Natural killer cell treated with Interleukin-12 subunit alpha and Interleukin-12 subunit beta and Interleukin-15 and Interleukin-18, amount 100 ng/mL, for 72 hours (primary cell): Measurements from ENCODE around the gene ACOT9. TPM values are rescaled to one million over a fixed set of nuclear protein-coding genes. Genes with fewer than 3 reads are reported as not detected.
A peak's percentile ranks its signal among the peaks of the same experiment; 100 is the strongest.
"Not testable (repeated sequence)": the region's sequence is repeated elsewhere in the genome, so short reads cannot be mapped to it uniquely, and the experiment has no call there.

Experiments
- ATAC-seq, 2 donors: fragments of 150-1000 bp; cut with Tn5 transposase in 1 of 2; sonication (Bioruptor Pico), chemical (Tn5 transposase) in 1 of 2; 2 replicates each; pipeline ENCODE4 v1.10.0; 2021
- DNase-seq: peaks from one replicate; pipeline ENCODE4 v3.0.0; 2022; ENCODE audit warnings: low spot score
- H3K27ac Mint-ChIP-seq, 2 donors: 1 replicate in 1 of 2; 2 replicates in 1 of 2; pipeline ENCODE4 v1.8.0; 2022; ENCODE audit warnings: mixed read lengths in 2 of 2, mild to moderate bottlenecking in 1 of 2, moderate library complexity in 1 of 2
- H3K27me3 Mint-ChIP-seq, 2 donors: 1 replicate in 1 of 2; 2 replicates in 1 of 2; pipeline ENCODE4 v1.8.0; 2022; ENCODE audit warnings: mixed read lengths in 2 of 2
- H3K36me3 Mint-ChIP-seq: one replicate; pipeline ENCODE4 v1.8.0; 2022; ENCODE audit warnings: mixed read lengths
- H3K4me1 Mint-ChIP-seq, 2 donors: 1 replicate in 1 of 2; 2 replicates in 1 of 2; pipeline ENCODE4 v1.8.0; 2022; ENCODE audit warnings: low read depth in 2 of 2, mixed read lengths in 2 of 2, mild to moderate bottlenecking in 1 of 2
- H3K4me3 Mint-ChIP-seq: one replicate; pipeline ENCODE4 v1.8.0; 2022; ENCODE audit warnings: mixed read lengths
- H3K9me3 Mint-ChIP-seq: 2 replicates; pipeline ENCODE4 v1.8.0; 2022; ENCODE audit warnings: mixed read lengths
- total RNA-seq, 2 donors: library from RNA; stranded (reverse); gene quantifications; one replicate each; pipeline ENCODE4 v1.2.3, GENCODE V29; 2022

The ACOT9 gene
- total RNA-seq, 2 donors from 2014 or later = 41.3 to 42.6 TPM

DNA sequence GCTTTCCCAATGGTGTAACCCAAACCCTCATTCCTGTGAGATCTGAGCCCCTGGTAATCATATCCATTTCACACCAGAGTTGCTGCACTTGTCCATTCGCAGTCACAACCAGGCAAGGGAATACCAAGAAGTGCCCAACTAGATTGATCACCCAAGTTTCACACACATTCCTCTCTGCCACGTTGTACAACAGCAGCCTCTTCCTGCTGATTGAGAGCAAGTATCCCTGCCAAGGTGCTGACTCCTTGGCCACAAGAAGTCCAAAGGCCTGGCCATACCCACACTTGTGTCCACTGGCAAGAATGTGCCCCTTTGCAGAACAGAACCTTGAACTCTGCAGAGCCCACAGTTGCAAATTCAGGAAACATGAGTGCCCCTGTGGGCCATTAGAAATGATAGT lies 6.5 kb upstream of the ACOT9 start:
- no peaks in the 10 kb centered on the region for H3K36me3 Mint-ChIP-seq
- ATAC-seq = no peak
- no peaks in the 10 kb centered on the region for H3K27me3 Mint-ChIP-seq
- peaks cover 0 to 4% of the 10 kb centered on the region in 2 donors for H3K4me1 Mint-ChIP-seq
- DNase-seq = no peak
- no peak overlapping the region for H3K4me3 Mint-ChIP-seq
- H3K9me3 Mint-ChIP-seq = no peaks in the 10 kb centered on the region
- no peak overlapping the region for H3K27ac Mint-ChIP-seq

DNA sequence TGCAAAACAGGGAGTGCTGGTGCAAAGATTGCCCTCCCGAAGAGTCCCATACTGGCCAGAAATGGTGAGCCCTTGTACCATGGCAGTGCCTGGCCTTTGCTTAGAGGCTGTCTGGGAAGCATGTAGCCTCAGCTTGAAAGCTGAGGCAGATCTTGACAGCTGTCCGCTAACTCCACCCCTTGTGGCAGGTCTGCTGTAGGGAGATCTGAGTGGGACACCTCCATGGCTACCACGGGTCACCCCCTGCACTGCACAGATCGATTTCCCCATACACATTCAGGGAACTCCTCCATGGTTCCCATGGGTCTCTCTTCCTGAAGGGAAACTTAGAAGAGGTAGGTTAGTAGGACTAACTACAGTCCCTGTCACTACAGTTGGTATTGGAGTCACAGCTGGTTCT lies 6.1 kb upstream of the ACOT9 start:
- Mint-ChIP-seq H3K4me3 (no peak overlapping the region), H3K27me3 (no peaks in the 10 kb centered on the region), H3K9me3 (no peaks in the 10 kb centered on the region), H3K36me3 (no peaks in the 10 kb centered on the region), H3K4me1 (peaks cover 0 to 4% of the 10 kb centered on the region in 2 donors), H3K27ac (no peak overlapping the region)
- ATAC-seq (peak in 1 of 2 donors; percentile 53), DNase-seq (no peak)

DNA sequence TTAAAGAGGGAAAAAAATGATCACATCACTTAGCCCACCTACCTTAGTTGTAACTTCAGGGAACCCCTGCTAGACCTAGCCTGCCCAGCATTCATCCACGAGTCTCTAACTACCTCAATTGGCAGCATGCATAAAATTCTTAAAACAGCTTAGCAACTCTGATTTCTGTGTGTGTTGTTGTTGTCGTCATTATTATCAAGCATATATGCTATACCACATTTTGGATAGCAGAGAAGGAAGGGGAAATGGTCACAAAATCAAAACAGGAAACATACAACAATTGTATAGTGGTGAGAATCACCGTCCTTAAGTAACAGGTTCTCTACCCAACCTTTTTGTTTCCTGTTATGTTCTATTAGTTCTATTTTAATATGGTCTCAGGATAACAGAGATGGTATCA lies 2.7 kb upstream of the ACOT9 start:
- DNase-seq = no peak
- Mint-ChIP-seq H3K4me3 (no peak overlapping the region), H3K4me1 (peaks cover 8 to 9% of the 10 kb centered on the region in 2 donors), H3K27ac (no peak overlapping the region), H3K36me3 (no peaks in the 10 kb centered on the region), H3K9me3 (no peaks in the 10 kb centered on the region), H3K27me3 (no peaks in the 10 kb centered on the region)
- ATAC-seq = no peak

DNA sequence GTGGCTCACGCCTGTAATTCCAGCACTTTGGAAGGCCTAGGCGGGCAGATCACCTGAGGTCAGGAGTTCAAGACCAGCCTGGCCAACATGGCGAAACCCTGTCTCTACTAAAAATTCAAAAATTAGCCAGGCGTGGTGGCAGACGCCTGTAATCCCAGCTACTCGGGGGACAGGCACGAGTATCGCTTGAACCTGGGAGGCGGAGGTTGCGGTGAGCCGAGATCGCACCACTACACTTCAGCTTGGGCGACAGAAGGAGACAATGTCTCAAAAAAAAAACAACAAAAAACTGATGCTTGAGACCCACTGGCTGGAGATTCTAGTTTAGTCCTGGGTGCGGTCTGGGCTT lies 521 bp upstream of the ACOT9 start:
- not testable (repeated sequence) for ATAC-seq, DNase-seq
- H3K27ac Mint-ChIP-seq = peak overlapping the region; percentile 72 to 74

GRCh38 chrX:23742174-23742696 lies 841 bp downstream of the ACOT9 start:
- H3K9me3 Mint-ChIP-seq = no peaks in the 10 kb centered on the region
- H3K36me3 Mint-ChIP-seq = no peaks in the 10 kb centered on the region
- no peak for DNase-seq
- peak overlapping the region; percentile 72 to 74 for H3K27ac Mint-ChIP-seq
- ATAC-seq = no peak
- peaks cover 12 to 13% of the 10 kb centered on the region in 2 donors for H3K4me1 Mint-ChIP-seq
- H3K4me3 Mint-ChIP-seq = peak overlapping the region; percentile 86
- peaks cover 0 to 2% of the 10 kb centered on the region in 2 donors for H3K27me3 Mint-ChIP-seq

More for the DNA sequence above, 521 bp upstream of the ACOT9 start:
- Mint-ChIP-seq H3K4me1 (peaks cover 12 to 13% of the 10 kb centered on the region in 2 donors), H3K4me3 (peak overlapping the region; percentile 86)
- H3K27me3 Mint-ChIP-seq, H3K36me3 Mint-ChIP-seq, H3K9me3 Mint-ChIP-seq: not testable (repeated sequence)

DNA sequence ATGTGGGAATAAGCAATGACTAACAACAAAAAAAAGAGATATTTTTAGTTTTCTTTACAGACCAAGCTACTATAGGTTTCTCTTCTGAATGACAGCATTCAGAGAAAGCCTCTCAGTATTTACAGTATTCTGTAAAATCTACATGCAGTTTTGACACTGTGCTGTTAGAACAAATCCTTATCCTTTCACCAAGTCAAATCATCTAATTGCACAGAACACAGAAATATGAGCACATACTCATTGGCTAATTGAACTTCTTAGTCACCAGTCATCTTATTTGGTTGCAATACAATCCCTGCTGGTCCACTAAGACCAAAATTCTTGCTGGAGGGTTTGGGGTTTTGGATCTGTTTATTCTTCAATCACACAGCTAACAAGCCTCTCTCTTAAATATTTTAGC lies 5.7 kb downstream of the ACOT9 start:
- ATAC-seq (no peak), DNase-seq (no peak)
- Mint-ChIP-seq H3K36me3 (peaks cover 6% of the 10 kb centered on the region), H3K27ac (no peak overlapping the region), H3K9me3 (no peaks in the 10 kb centered on the region), H3K27me3 (peaks cover 0 to 6% of the 10 kb centered on the region in 2 donors), H3K4me1 (peaks cover 15 to 27% of the 10 kb centered on the region in 2 donors), H3K4me3 (no peak overlapping the region)

- no peaks in the 10 kb centered on the region for H3K9me3 Mint-ChIP-seq
- peaks cover 10 to 29% of the 10 kb centered on the region in 2 donors for H3K4me1 Mint-ChIP-seq
- H3K27ac Mint-ChIP-seq = no peak overlapping the region
- H3K4me3 Mint-ChIP-seq = no peak overlapping the region
- H3K27me3 Mint-ChIP-seq = peaks cover 0 to 9% of the 10 kb centered on the region in 2 donors
- DNase-seq = no peak
- H3K36me3 Mint-ChIP-seq = peaks cover 6% of the 10 kb centered on the region
- no peak for ATAC-seq
These were observed 7.0 kb downstream of the ACOT9 start for GRCh38 chrX:23736030-23736429.

- peak overlapping the region; percentile 68 for H3K4me3 Mint-ChIP-seq
- H3K27me3 Mint-ChIP-seq = peaks cover 0 to 7% of the 10 kb centered on the region in 2 donors
- peaks cover 7 to 24% of the 10 kb centered on the region in 2 donors for H3K4me1 Mint-ChIP-seq
- peaks cover 12% of the 10 kb centered on the region for H3K36me3 Mint-ChIP-seq
- DNase-seq = no peak
- peak overlapping the region; percentile 62 to 81 for H3K27ac Mint-ChIP-seq
- H3K9me3 Mint-ChIP-seq = no peaks in the 10 kb centered on the region
- peak; percentile 72 for ATAC-seq
These were observed 10.4 kb downstream of the ACOT9 start for GRCh38 chrX:23732704-23733103.

GRCh38 chrX:23731951-23732350 lies 11.1 kb downstream of the ACOT9 start:
- peak overlapping the region; percentile 1 for H3K4me3 Mint-ChIP-seq
- DNase-seq (no peak), ATAC-seq (no peak)
- H3K27ac Mint-ChIP-seq = peak overlapping the region; percentile 62 to 81
- H3K36me3 Mint-ChIP-seq = peaks cover 12% of the 10 kb centered on the region
- H3K4me1 Mint-ChIP-seq = peaks cover 7 to 24% of the 10 kb centered on the region in 2 donors
- no peaks in the 10 kb centered on the region for H3K9me3 Mint-ChIP-seq
- H3K27me3 Mint-ChIP-seq = peaks cover 0 to 7% of the 10 kb centered on the region in 2 donors

GRCh38 chrX:23729214-23729613 lies 13.9 kb downstream of the ACOT9 start:
- no peak for ATAC-seq
- no peak for DNase-seq
- Mint-ChIP-seq H3K27ac (no peak overlapping the region), H3K4me1 (peaks cover 12 to 19% of the 10 kb centered on the region in 2 donors), H3K9me3 (no peaks in the 10 kb centered on the region), H3K27me3 (peaks cover 0 to 7% of the 10 kb centered on the region in 2 donors), H3K36me3 (peaks cover 12% of the 10 kb centered on the region), H3K4me3 (no peak overlapping the region)

DNA sequence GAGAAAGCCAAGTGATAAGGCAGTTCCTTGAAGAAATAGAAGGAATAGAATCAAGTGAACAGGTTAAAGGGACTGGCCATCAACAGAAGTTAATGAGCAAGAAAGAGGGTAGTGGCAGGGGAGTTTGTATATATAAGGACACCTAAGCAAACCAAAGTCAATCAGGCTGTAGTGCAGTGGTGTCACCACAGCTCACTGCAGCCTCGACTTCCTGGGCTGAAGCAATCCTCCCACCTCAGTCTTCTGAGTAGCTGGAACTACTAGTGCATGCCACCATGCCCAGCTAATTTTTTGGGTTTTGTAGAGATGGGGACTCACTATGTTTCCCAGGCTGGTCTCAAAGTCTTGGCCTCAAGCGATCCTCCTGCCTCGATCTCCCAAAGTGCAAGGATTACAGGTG lies 15.9 kb downstream of the ACOT9 start:
- peak in 1 of 2 donors; percentile 31 for ATAC-seq
- H3K27ac Mint-ChIP-seq = no peak overlapping the region

GRCh38 chrX:23726191-23726590 lies 16.9 kb downstream of the ACOT9 start:
- Mint-ChIP-seq H3K27ac (peak overlapping the region in 1 of 2 donors; percentile 13), H3K27me3 (no peaks in the 10 kb centered on the region), H3K9me3 (no peaks in the 10 kb centered on the region), H3K4me1 (peaks cover 0 to 5% of the 10 kb centered on the region in 2 donors), H3K4me3 (peak overlapping the region; percentile 34), H3K36me3 (peaks cover 6% of the 10 kb centered on the region)
- DNase-seq (no peak), ATAC-seq (no peak)

More for the DNA sequence above, 15.9 kb downstream of the ACOT9 start:
- Mint-ChIP-seq H3K9me3 (no peaks in the 10 kb centered on the region), H3K36me3 (peaks cover 6% of the 10 kb centered on the region), H3K4me3 (no peak overlapping the region), H3K27me3 (peaks cover 0 to 3% of the 10 kb centered on the region in 2 donors), H3K4me1 (peaks cover 5 to 8% of the 10 kb centered on the region in 2 donors)
- DNase-seq = no peak

- no peak for DNase-seq
- Mint-ChIP-seq H3K4me3 (no peak overlapping the region), H3K36me3 (peaks cover 10% of the 10 kb centered on the region), H3K9me3 (no peaks in the 10 kb centered on the region), H3K4me1 (peaks cover 0 to 2% of the 10 kb centered on the region in 2 donors), H3K27ac (no peak overlapping the region), H3K27me3 (no peaks in the 10 kb centered on the region)
- no peak for ATAC-seq
These were observed 22.9 kb downstream of the ACOT9 start for GRCh38 chrX:23720117-23720677.

DNA sequence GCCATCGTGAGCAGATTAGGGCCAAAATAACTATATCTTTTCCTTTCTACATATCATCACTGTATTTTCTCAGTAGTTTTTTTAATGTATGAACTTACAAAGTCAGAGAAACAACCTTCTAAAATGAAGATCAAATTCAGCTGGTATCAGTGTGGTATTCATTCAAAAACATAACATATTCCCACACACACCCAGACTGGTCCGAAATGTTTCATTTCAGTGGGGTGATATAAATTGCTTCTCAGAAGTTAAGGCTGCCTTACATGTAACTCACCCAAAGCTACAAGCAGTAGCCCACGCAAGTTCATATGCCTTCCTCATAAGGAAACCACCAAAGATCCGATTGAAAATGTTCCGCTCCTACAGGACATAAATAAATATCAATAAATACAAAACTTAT lies 37.8 kb downstream of the ACOT9 start:
- no peak for ATAC-seq
- no peaks in the 10 kb centered on the region for H3K4me1 Mint-ChIP-seq
- H3K27ac Mint-ChIP-seq = no peak overlapping the region

More for the DNA sequence above, 37.8 kb downstream of the ACOT9 start:
- H3K36me3 Mint-ChIP-seq = peaks cover 5% of the 10 kb centered on the region
- H3K4me3 Mint-ChIP-seq = no peak overlapping the region
- no peaks in the 10 kb centered on the region for H3K9me3 Mint-ChIP-seq
- H3K27me3 Mint-ChIP-seq = no peaks in the 10 kb centered on the region
- DNase-seq = no peak
